Stimulated activated CD8-positive, alpha-beta memory T cell treated with anti-CD3 and anti-CD28 coated beads, Interleukin-4, amount 100 ng/mL, for 24 hours (primary cell): ENCODE measurements around the gene TCERG1L.
"Not testable (repeated sequence)": the region's sequence is repeated elsewhere in the genome, so short reads cannot be mapped to it uniquely, and the experiment has no call there.

Experiments
- DNase-seq: peaks from one replicate; pipeline ENCODE4 v3.0.0-alpha.2; 2020; ENCODE audit warnings: low read depth

TCERG1L gene

GRCh38 chr10:131100418-131101410 lies 210.8 kb downstream of the TCERG1L start:
- not testable (repeated sequence) for DNase-seq

- no peak for DNase-seq
Observed at GRCh38 chr10:131099028-131099726, 212.3 kb downstream of the TCERG1L start.

GRCh38 chr10:131098416-131098952 lies 213.0 kb downstream of the TCERG1L start:
- no peak for DNase-seq

GRCh38 chr10:131096031-131096430 lies 215.5 kb downstream of the TCERG1L start:
- DNase-seq, result no peak

GRCh38 chr10:131095313-131095580 lies 216.3 kb downstream of the TCERG1L start:
- DNase-seq, result no peak

GRCh38 chr10:131094527-131095312 lies 216.8 kb downstream of the TCERG1L start:
- DNase-seq, result no peak

- DNase-seq, result no peak
Observed at GRCh38 chr10:131093795-131094366, 217.6 kb downstream of the TCERG1L start.

- DNase-seq, result no peak
Observed at GRCh38 chr10:131093346-131093745, 218.2 kb downstream of the TCERG1L start.

- DNase-seq, result no peak
Observed at GRCh38 chr10:131092876-131093275, 218.6 kb downstream of the TCERG1L start.

- no peak for DNase-seq
Observed at GRCh38 chr10:131092386-131092785, 219.1 kb downstream of the TCERG1L start.

GRCh38 chr10:131091682-131092081 lies 219.8 kb downstream of the TCERG1L start:
- DNase-seq, result no peak

- DNase-seq, result no peak
Observed at GRCh38 chr10:131090761-131091661, 220.5 kb downstream of the TCERG1L start.

GRCh38 chr10:131089861-131090260 lies 221.7 kb downstream of the TCERG1L start:
- no peak for DNase-seq

- no peak for DNase-seq
Observed at GRCh38 chr10:131089150-131089549, 222.4 kb downstream of the TCERG1L start.

- DNase-seq, result no peak
Observed at GRCh38 chr10:131088619-131089018, 222.9 kb downstream of the TCERG1L start.

- DNase-seq, result no peak
Observed at GRCh38 chr10:131087464-131088215, 223.9 kb downstream of the TCERG1L start.

GRCh38 chr10:131086511-131086910 lies 225.0 kb downstream of the TCERG1L start:
- DNase-seq, result no peak

GRCh38 chr10:131086094-131086493 lies 225.4 kb downstream of the TCERG1L start:
- DNase-seq, result no peak

GRCh38 chr10:131085091-131085860 lies 226.2 kb downstream of the TCERG1L start:
- no peak for DNase-seq
